Measurements from ENCODE around the gene PRTN3.
A peak's percentile ranks its signal among the peaks of the same experiment; 100 is the strongest.
"Not testable (repeated sequence)": the region's sequence is repeated elsewhere in the genome, so short reads cannot be mapped to it uniquely, and the experiment has no call there.

PRTN3 gene

GRCh38 chr19:849195-849594 is 8.4 kb downstream of the PRTN3 start:
- not testable (repeated sequence) for DNase-seq

- DNase-seq: peak in 1 of 2 experiments; percentile 66
Measured at GRCh38 chr19:850221-850978, 9.6 kb downstream of the PRTN3 start.

- no peak for DNase-seq
Measured at GRCh38 chr19:850979-851335, 10.2 kb downstream of the PRTN3 start.

- no peak for DNase-seq
Measured at GRCh38 chr19:852136-853013, 11.6 kb downstream of the PRTN3 start, which contains the start of gene ELANE. TSS of gene ELANE (plus strand) at chr19:852303. CDS start at chr19:852329, 26 bp downstream.

GRCh38 chr19:853014-853585 is 12.3 kb downstream of the PRTN3 start:
- no peak for DNase-seq

- DNase-seq: not testable (repeated sequence)
Measured at GRCh38 chr19:853614-854220, 12.9 kb downstream of the PRTN3 start.

- no peak for DNase-seq
Measured at GRCh38 chr19:854549-854948, 13.8 kb downstream of the PRTN3 start.

- DNase-seq: no peak
Measured at GRCh38 chr19:855142-855541, 14.3 kb downstream of the PRTN3 start.

GRCh38 chr19:855566-856120 is 14.8 kb downstream of the PRTN3 start:
- DNase-seq: peak in 1 of 2 experiments; percentile 18

GRCh38 chr19:858284-858683 is 17.5 kb downstream of the PRTN3 start:
- DNase-seq: no peak

GRCh38 chr19:858868-859843 is 18.4 kb downstream of the PRTN3 start, which contains the start of gene CFD:
TSS of gene CFD (plus strand) at chr19:859664. CDS start at chr19:859690, 26 bp downstream.
- no peak for DNase-seq

GRCh38 chr19:861141-861755 is 20.4 kb downstream of the PRTN3 start:
- no peak for DNase-seq

GRCh38 chr19:861756-862580 is 21.2 kb downstream of the PRTN3 start:
- no peak for DNase-seq

- no peak for DNase-seq
Measured at GRCh38 chr19:862581-863314, 21.9 kb downstream of the PRTN3 start.

GRCh38 chr19:863315-863620 is 22.5 kb downstream of the PRTN3 start:
- no peak for DNase-seq

- no peak for DNase-seq
Measured at GRCh38 chr19:866769-867300, 26.0 kb downstream of the PRTN3 start.

- DNase-seq: no peak
Measured at GRCh38 chr19:867301-867793, 26.5 kb downstream of the PRTN3 start.

- no peak for DNase-seq
Measured at GRCh38 chr19:867855-868457, 27.2 kb downstream of the PRTN3 start.

All from NCI-H1930 (cell line).